TTC549 (cell line): ENCODE results near the gene KCNS1.

Experiments used
- FAIRE-seq: peaks from 2 replicates; lab custom pipeline; 2012; peaks lifted over from hg19 to GRCh38; lab: Jason Lieb, UNC

KCNS1 gene

DNA sequence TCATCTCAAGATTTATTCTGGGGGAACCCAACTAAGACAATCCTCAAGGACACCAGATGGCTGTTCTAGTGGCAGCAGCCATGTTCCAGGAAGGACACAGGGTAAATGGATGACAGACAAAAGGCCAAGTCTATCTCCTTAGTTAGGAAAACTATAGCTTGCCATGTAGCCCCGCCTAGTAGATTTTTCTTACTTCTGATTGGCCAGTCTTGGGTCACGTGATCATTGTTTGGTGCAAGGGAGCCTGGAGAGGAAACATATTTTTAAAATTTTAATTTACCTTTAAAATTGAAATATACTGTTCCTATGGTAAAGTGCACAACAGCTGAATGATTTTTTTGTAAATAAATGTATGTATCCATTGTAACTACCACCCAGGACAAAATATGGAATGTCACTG, 4.4 kb upstream of the KCNS1 start:
- no peak for FAIRE-seq

DNA sequence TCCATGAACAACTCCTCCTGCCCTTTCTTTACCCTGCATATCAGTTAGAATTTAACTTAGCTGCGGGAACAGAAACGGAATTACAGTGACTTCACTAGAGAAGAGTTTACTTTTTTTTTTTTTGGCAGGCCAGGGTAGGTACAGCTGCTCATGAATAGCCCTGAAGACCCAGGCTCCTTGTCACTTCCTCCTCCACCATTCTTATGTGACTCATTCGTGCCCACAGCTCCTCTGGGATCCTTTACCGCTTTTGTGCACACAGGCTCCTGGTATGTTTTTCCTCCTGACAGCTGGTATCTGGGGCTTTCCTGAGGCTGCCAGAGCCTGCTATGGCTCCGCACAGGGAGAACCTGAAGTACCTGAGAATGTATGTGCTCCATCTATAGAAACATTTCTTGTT, 3.9 kb upstream of the KCNS1 start:
- no peak for FAIRE-seq

DNA sequence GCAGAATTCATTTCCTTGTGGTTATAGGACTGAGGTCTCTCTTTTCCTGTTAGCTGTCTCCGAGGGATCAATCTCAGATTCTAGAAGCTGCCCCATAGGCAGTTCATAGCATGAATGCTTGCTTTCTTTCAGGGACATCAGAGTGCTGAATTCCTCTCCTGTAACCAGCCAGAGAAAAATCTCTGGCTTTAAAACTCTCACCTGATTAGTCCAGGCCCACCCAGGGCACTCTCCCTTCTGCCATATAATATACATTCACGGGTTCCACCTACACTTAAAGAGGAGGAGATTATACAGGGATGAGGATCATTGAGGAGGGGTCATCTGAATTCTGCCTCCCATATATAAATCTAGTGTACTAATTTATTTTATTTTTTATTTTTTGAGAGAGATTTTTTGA, 2.1 kb upstream of the KCNS1 start:
- FAIRE-seq: no peak

DNA sequence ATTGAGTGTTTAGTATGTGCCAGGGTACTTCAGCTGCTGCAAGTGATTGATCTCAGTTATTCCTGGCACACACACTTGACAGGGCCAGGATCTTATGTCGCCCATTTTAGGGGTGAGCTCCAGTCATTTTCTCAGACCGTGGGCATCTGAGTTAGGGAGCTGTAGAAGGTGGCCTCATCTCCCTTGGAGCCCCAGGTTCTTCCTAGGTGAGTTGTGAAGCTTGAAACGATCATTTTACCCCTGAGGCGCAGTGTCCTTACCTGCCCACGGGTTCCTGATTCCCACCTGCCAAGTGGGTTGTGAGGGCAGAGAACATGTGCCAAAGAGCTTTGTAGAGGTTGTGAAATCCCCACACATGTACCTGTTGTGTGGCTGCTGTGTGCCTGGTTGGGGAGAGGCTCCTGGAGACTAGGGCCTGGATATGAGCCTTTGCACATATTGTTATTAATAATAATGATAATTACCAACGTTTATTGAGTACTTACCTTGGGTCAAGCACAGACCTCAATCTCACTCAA, 465 bp upstream of the KCNS1 start:
- FAIRE-seq: no peak

DNA sequence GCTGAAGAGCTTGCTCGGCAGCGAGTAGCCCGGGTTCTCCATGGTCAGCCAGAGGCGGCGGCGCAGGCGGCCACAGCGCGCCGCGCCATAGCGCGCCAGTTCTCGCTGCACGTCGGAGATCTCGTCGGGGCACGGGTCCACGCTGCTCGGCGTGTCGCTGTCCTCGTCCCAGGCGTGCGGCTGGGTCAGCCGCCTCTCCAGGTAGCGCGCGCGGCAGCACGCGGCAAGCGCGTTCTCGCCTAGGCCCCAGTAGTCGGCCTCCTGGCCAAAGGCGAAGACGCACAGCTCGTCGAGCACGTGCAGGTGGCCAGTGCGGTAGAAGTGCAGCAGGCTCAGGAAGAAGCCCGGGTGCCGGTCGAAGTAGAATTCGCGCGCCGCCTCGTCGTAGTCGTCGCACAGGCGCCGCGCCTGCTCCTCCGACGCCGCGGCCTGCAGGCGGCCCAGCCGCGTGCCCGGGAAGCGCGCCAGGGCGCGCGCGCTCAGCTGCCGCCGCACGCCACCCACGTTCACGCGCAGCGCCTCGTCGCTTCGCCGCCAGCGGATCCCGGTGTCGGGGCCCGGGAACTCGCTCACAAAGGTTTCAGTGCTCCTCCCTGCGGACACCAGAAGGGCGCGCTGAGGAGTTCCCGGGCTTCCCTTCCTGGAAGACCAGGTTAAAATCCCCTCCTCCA, 2.7 kb downstream of the KCNS1 start:
- no peak for FAIRE-seq

DNA sequence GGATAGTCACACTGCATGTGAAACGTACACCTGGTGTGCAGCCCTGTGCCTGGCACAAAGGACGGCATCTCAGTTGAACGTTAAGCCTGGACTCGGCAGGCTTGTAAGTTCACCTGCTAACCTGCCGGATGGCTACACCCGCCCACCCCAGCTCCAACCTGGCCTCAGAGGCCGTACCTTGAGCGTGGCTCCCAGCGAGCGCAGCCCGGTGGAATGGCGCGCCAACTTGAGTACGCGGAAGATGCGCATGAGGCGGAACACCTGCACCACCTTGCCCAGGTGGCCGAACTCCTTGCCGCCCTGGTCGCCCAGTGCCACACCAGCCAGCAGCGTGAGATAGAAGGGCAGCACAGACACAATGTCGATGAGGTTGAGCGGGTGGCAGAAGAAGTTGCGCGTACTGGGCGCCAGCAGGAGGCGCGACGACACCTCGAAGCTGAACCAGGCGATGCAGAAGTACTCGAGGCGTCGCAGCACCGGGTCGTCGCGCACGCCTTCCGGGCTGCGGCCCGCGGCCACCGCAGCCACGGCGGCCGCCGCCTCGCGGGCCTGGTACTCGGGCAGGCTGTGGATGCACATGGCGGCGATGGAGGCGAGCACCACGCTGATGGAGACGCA, 3.3 kb downstream of the KCNS1 start:
- no peak for FAIRE-seq

DNA sequence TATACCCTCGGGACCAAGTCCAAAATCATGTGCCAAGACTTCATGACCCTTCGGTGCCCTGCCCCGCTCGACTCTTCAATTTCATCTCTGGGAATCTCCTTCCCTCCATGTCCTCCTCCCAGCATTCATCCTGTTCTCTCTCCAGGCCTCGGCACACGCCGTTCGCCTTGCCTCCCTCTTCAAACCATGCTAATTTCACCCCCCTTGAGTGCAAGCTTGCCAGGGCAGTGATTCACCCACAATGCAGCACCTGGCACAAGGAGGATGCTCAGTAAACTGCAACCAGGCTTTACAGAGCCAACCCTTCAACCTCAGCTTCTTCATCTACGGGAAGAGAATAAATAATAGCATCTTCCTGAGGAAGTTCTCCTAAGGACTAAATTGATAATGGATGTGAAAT, 4.1 kb downstream of the KCNS1 start:
- no peak for FAIRE-seq

DNA sequence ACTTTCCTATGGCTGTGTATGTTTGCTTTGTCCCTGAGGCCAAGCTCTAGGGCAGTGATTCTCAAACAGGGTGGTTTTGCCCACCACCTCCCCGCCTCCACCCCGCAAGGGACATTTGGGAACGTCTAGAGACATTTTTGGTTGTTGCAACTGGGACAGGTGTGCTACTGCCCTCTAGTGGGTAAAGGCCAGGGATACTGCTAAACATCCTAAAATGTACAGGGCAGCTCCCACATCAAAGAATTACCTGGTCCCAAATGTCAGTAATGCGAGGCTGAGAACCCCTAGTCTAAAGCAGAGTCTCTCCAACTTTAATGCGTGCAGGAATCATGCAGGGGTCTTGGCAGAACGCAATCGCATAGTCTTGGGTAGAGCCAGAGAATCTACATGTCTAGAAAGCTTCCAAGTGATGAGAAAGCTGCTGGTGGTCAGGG, 5.1 kb downstream of the KCNS1 start:
- FAIRE-seq: no peak

DNA sequence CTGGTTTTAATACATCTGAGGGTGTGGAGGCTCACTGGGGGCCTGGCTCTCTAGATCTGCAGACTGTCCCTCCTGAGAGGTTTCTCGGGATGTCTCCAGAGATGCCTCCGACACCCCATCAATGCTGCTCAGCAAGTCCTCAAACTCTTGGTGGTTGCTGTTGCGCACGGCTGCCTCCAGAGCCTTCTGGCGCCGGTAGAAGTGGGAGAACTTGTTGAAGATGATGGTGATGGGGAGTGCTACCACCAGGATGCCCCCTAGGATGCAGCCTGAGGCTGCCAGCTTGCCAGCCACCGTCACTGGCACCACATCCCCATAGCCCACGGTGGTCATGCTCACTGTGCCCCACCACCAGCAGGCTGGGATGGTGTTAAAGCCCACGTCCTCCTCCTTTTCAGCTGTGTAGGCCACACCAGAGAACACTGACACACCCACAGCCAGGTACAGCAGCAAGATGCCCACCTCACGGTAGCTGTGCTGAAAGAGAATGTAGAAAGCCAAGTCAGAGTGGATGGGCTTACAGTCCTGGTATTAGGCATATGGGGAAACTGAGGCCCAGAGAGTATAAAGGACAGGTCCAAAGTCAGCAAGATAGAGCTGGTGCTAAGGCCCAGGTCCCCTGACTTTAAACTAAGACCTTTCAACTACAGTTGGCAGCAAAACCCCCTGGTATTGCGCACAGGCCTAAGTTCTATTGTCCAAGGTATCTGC, 5.9 kb downstream of the KCNS1 start:
- no peak for FAIRE-seq

DNA sequence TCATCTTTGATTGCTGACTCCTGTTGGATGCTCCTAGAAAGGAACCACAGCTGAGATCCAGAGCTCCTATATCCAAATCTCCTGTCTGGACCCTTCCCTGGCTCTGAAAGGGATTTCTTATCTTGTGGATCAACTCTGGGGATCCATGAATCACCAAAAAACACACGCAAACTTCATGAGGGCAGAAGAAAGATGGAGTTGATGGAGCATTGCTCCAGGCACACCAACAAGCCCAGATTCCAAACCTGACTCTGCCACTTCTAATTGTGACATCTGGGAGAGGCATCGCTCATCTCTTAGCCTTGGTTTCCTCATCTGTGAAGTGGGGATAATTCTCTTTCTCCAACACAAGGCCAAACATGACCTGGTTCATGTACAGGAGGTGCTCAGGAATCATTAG, 6.7 kb downstream of the KCNS1 start:
- FAIRE-seq: no peak

DNA sequence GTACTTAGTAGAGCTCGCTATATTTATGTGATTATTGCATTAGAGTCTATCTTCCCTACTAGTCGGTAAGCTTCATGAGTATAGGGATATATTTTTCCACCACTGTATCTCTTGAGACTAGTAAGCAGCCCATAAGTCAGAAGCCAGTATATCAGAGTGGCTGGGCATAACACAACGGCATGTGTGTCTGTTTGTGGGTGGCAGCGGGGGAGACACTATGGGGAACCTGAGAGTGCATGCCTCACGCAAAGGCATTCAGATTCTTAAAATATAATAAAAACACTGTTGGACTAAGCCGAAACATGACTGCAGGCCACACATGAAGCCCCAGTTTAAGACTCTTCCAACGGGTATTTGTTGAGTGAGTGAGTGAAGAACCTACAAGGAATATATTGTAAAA, 8.0 kb downstream of the KCNS1 start:
- no peak for FAIRE-seq

DNA sequence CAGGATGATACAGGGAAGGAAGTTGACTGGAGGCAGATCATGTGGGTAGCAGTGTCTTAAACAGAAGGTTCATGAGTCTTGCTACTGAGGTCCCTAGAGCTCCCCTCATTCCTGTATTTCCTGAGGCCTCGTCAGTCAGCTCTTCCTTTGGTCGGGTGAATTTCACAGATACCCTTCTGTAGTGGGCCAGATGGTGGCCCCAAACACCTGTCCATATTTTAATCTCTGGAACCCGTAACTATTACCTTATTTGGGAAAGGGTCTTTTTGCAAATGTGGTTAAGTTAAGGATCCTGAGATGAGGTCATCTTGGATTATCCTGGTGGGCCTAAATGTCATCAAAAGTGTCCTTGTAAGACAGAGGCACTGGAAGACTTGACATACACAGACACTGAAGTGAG, 9.6 kb downstream of the KCNS1 start:
- FAIRE-seq: no peak

DNA sequence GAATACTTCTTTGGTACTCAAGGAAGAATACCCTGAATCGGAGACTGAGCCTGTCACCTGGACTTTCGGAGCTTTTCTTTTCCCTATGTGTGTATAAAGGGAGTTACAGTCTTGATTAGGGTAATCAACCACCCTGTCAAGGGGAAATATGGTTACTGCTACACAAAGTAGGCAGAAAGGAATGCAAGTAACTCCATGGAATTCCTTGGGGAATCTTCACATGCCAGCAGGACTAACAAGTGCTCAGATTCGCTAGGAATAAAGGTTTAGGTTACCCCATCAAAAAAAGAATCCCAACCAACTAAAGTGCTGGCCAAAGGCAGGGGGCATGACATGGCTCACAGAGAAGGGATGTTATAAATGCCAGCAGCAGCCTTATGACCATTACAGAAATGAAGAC, 10.4 kb downstream of the KCNS1 start:
- FAIRE-seq: no peak

DNA sequence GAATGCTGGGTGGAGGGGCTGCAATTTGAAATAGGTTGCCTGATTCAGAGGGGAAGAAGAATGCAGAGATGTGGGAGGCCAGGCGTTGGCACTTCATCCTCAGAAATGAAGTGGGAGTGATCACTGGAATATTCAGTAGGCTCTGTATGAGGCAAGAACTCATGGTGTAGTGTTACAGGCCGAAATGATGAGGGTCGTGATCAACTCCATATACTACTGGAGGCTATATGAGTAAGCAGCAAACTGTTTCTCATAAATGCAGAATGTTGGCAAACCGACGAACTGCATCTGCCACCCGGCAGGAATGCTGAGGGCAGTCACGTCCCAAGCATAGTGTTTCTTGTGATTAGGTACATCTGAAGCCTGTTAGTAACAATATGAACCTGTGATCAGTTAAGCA, 12.7 kb downstream of the KCNS1 start:
- no peak for FAIRE-seq

DNA sequence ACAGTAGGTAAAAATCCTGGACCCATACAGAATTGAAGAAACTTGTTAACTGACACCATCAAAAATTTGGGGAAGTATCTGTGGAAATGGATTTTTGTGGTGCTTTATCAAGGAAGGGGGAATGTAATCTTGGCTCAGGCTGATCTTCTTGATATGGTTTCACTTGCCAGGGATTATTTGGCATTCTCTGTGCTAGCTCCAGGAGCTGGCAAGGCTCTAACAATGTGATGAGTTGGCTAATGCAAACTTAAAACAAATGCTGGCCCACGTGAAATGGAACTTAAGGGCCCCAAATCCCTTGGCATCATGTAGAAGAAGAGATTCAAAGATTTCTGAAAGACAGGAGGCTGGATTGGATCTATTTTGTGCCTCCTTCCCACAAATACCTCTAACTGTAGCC, 13.1 kb downstream of the KCNS1 start:
- no peak for FAIRE-seq

DNA sequence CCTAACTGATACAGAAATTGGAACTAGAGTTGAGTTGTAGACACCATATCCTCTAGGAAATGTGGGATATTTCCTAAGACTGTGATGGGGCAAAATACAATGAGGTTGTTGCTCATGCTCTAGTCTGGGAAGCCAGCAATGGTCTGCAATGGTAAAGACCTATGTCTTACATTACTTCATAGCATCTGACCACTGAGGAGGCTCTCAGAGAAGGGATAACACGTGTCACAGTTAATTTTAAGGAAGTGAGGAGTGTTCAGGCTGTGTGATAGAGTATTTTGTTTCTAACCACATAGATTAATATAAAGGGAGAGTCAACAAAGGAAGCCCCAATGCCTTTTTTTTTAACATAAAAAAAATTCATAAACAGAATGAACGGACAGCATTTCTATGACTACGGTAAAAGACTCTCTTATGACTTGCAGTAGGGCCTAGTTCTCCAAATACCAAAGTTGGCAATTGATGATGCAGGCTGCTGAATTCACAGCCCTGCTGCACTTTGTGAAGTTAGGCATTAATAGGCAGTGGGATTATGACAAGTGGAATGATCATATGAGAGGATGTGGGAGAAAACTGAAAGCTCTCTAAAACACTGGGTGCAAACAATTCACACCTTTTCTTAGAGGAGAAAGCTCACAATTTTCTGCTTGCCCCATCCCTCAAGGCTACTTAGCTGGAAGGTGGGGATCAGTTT, 13.7 kb downstream of the KCNS1 start:
- no peak for FAIRE-seq

DNA sequence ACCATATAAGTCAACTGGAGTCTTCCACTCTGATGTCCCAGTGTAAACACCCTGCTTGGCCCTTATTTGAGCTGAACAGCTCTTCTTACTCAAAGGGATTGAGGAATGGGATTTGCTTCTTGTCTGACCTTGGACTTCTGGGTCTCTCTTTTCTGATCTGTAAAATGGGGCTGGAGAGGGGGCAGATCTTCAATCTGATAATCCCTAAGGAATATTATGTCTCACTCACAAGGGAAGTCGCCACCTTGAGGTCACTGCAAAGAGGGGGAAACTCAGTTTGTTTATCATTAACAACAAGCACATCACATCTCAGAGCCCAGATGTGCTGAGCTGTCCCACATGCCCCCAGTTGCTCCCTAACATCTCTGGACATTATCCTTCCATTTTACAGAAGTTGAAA, 15.1 kb downstream of the KCNS1 start:
- no peak for FAIRE-seq

DNA sequence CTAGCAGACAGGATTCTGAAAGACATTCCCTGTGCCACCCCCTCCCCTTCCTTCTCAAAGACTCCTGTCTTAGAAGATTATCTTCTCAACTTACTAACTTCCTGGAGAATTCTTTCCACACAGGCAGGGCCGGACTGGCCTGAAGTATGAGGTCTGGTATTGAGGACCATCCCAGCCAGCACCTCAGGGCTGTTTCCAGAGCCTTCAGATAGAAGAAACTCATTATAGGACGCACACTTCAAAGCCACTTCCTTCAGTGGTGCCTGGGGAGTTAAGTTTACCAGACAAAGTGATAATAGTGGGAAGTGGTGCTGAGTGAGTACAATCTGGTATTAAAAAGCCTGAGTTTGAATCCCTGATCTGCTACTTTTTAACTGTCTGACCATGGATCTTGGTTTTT, 15.6 kb downstream of the KCNS1 start:
- no peak for FAIRE-seq

DNA sequence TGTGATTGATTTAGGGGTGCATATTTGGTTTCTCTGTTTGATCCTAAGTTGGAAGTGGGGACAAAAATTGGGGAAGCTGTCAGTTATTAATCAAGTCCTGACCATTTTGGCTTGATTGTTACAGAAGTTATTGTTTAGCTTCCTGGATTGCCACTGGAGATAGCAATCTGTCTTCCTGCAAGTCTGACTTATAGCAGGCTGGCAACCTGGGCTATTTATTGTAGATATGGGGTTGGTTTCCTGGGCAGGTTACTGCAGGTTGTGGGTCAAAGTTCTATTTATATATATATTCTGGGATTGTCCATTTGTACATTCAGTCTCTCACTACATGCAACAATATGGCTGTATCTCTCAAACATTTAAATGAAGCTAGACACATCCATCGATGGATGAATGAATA, 17.8 kb downstream of the KCNS1 start:
- FAIRE-seq: no peak

DNA sequence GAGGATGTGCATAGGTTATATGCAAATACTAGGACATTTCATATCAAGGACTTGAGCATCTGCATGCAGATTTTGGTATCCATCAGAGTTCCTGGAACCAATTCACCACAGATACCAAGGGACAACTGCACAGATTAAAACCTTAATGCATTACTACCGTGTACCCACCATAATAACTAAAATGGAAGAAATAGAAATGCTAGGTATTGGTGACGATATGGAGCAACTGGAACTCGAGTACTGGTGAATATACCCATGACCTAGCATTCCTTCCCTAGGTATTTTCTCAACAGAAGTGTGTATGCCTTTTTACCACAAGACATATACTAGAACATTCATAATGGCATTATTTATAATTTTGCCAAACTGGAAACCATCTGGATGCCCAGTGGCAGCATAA, 18.5 kb downstream of the KCNS1 start:
- no peak for FAIRE-seq

DNA sequence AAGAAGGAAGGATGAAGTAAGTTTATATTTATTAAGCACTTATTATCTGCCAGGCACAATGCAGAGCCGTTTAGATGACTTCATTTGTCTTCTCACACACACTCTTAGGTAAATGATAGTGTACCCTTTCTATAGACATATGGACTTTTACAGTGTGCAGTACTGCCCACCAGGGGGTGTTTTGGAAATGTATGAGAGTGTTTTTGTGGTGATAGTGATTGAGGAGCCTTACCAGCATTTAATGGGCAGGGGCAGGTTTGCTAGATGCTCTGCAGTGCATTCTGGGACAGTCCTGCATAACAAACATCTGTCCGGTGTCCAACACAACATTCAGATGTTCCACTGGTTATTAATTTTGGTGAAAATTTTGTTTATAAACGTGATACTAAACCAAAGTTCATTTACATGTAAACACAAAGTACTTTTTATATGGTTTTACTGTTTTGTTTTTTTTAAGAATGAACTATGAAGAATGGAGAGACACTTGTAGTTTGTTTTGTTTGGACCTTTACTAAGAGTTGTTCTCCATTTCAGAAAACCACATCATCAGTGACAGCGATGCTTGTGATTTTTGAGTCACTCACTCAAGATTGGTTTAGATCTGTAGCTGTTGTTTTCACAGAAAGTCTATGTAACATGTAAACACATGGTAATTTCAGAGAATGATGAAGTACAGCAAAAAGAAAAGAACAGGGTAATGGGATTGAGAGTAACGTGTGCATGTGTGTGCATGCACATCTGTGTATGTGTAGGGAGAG, 19.9 kb downstream of the KCNS1 start:
- FAIRE-seq: no peak

DNA sequence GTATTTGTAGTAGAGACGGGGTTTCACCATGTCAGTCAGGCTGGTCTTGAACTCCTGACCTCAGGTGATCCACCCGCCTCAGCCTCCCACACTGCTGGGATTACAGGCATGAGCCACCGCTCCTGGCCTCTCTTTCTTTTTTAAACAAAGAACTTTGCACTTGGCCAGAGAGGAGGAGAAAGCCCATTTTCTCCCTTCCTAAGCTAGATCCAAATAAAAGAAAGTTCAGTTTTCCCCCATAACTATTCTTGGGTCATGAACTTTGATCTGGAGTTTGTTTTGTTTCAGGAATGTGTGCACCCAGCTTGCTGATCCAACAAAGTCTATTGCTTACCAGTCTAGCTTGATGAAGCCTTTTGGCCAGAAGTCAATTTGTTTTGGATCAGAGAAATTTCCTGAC, 23.4 kb downstream of the KCNS1 start:
- FAIRE-seq: no peak
